K562 (cell line): ENCODE data around the gene TMC8. TPM values are rescaled to one million over a fixed set of nuclear protein-coding genes. Genes with fewer than 3 reads are reported as not detected.

Experiments
- ATAC-seq: fragments of 200-7000 bp; cut with Tn5 transposase; 3 replicates; pipeline ENCODE4 v1.9.1; 2020; ENCODE audit warnings: moderate library complexity
- BruUV-seq: library from RNA; stranded (reverse); fragments of 400-500 nt; replicated peaks from 2 replicates; lab custom pipeline; 2021; lab: Mats Ljungman, UMichigan
- CTCF ChIA-PET: fragments of 300-600 bp; formaldehyde crosslinking; extraction: SDS; loops from one replicate; lab custom pipeline; 2021; ENCODE audit warnings: low intra/inter-chr PET ratio; lab: Yijun Ruan, JAX
- POLR2A ChIA-PET: fragments of 300-600, 350-650 bp; sonication (Branson Sonifier 250); formaldehyde crosslinking; extraction: SDS; loops from one replicate; lab custom pipeline; 2021; ENCODE audit warnings: antibody characterized with exemption, inconsistent platforms; lab: Yijun Ruan, JAX
- DNase-seq, 4 experiments: peaks; one replicate each; pipeline versions ENCODE4 v3.0.0 to v3.0.0-alpha.2; 2011 to 2018; ENCODE audit warnings: low spot score in 3 of 4, mixed read lengths in 3 of 4; ENCODE audit errors: extremely low read depth in 1 of 4
- FAIRE-seq: peaks from 2 replicates; lab custom pipeline; 2011; peaks lifted over from hg19 to GRCh38; lab: Jason Lieb, UNC
- H2AFZ ChIP-seq: 2 replicates; pipeline ENCODE4 v1.6.0; 2011; ENCODE audit warnings: low read depth, low read length, control low read depth, inconsistent platforms
- H3K27ac ChIP-seq: fragments of 200-600 bp; 3 replicates; pipeline ENCODE4 v1.8.0; 2011; ENCODE audit warnings: low read depth, mild to moderate bottlenecking, control low read depth, inconsistent platforms, low read length, moderate library complexity, mixed read lengths; ENCODE audit errors: extremely low read depth
- H3K27me3 ChIP-seq, 2 experiments: fragments of 300-600 bp in 1 of 2; 2 replicates in 1 of 2; 3 replicates in 1 of 2; pipeline versions ENCODE4 v1.6.0 to v1.8.0; 2011; ENCODE audit warnings: inconsistent platforms in 2 of 2, low read length in 2 of 2, mild to moderate bottlenecking in 1 of 2, mixed read lengths in 1 of 2, moderate library complexity in 1 of 2; ENCODE audit not compliant: control insufficient read depth in 2 of 2, insufficient read depth in 2 of 2
- H3K36me3 ChIP-seq: fragments of 300-600 bp; 3 replicates; pipeline ENCODE4 v1.8.0; 2011; ENCODE audit warnings: mild to moderate bottlenecking, low read length, inconsistent platforms; ENCODE audit not compliant: control insufficient read depth, insufficient read depth
- H3K4me1 ChIP-seq, 2 experiments: fragments of 200-600 bp in 1 of 2; replicated peaks in 1 of 2; 2 replicates in 1 of 2; 3 replicates in 1 of 2; pipeline versions ENCODE4 v1.5.1 to v1.8.0; 2011; ENCODE audit warnings: inconsistent platforms in 2 of 2, low read length in 2 of 2, mild to moderate bottlenecking in 1 of 2, mixed read lengths in 1 of 2, moderate library complexity in 1 of 2; ENCODE audit not compliant: control insufficient read depth in 2 of 2, insufficient read depth in 2 of 2
- H3K4me2 ChIP-seq: 2 replicates; pipeline ENCODE4 v1.6.1; 2011; ENCODE audit warnings: low read length, control low read depth, inconsistent platforms, mixed read lengths; ENCODE audit not compliant: insufficient read depth
- H3K4me3 ChIP-seq: fragments of 200-600 bp; sonication (generic), shearing (Covaris generic); 2 replicates; pipeline ENCODE4 v1.5.1; 2016; ENCODE audit warnings: control low read depth, inconsistent platforms
- H3K79me2 ChIP-seq: fragments of 200-600 bp; 3 replicates; pipeline ENCODE4 v1.8.0; 2011; ENCODE audit warnings: low read length, inconsistent platforms; ENCODE audit not compliant: control insufficient read depth, insufficient read depth
- H3K9ac ChIP-seq, 2 experiments: 2 replicates each; pipeline versions ENCODE4 v1.6.0 to v1.6.1; 2011; ENCODE audit warnings: low read depth in 2 of 2, low read length in 2 of 2, control low read depth in 1 of 2, inconsistent platforms in 1 of 2, mild to moderate bottlenecking in 1 of 2, mixed read lengths in 1 of 2; ENCODE audit not compliant: insufficient read depth in 1 of 2
- H3K9me1 ChIP-seq: one replicate; pipeline ENCODE4 v1.6.0; 2011; ENCODE audit warnings: inconsistent platforms, mild to moderate bottlenecking, low read length, moderate library complexity; ENCODE audit not compliant: control insufficient read depth, insufficient read depth
- H3K9me3 ChIP-seq: replicated peaks from 2 replicates; pipeline ENCODE4 v1.5.1; 2011; ENCODE audit warnings: low read depth, low read length, inconsistent platforms; ENCODE audit not compliant: control insufficient read depth, insufficient read depth
- H4K20me1 ChIP-seq: replicated peaks from 2 replicates; pipeline ENCODE4 v1.6.1; 2011; ENCODE audit warnings: low read length, inconsistent platforms, mixed read lengths; ENCODE audit not compliant: control insufficient read depth, insufficient read depth
- MAX ChIP-seq: sonication (generic); formaldehyde crosslinking; IDR thresholded peaks from 2 replicates; pipeline ENCODE4 v1.9.0; 2022; ENCODE audit warnings: mild to moderate bottlenecking, missing genetic modification reagents
- POLR2G ChIP-seq: fragments of 200-400 bp; formaldehyde crosslinking; IDR thresholded peaks from 2 replicates; pipeline ENCODE4 v1.6.1; 2017; ENCODE audit warnings: low read depth, mild to moderate bottlenecking, antibody characterized with exemption, low read length, moderate library complexity
- THRAP3 ChIP-seq: fragments of 450-650 bp; IDR thresholded peaks from 2 replicates; pipeline ENCODE4 v1.6.1; 2016; ENCODE audit warnings: mild to moderate bottlenecking, inconsistent platforms, borderline replicate concordance
- ZC3H8 ChIP-seq: fragments of 450-650 bp; IDR thresholded peaks from 2 replicates; pipeline ENCODE4 v1.6.1; 2017
- ZNF318 ChIP-seq, 2 experiments: fragments of 450-650 bp; IDR thresholded peaks; 2 replicates each; pipeline ENCODE4 v1.6.1; 2016; ENCODE audit warnings: mild to moderate bottlenecking in 2 of 2, borderline replicate concordance in 1 of 2, low read depth in 1 of 2, moderate library complexity in 1 of 2
- WGBS: fragments of 100-300 bp; shearing (Covaris generic); methylation state at CpG from one replicate; pipeline ENCODE4 v1.1.6; 2016; ENCODE audit warnings: low coverage, mixed read lengths; ENCODE audit not compliant: insufficient coverage; ENCODE audit errors: missing lambda C conversion rate; 5-methylcytosine and 5-hydroxymethylcytosine counted together
- in situ Hi-C: fragments of 300-500 bp; cut with MboI; formaldehyde crosslinking; loops from 4 replicates; pipeline ENCODE4 v1.15.0; 2018; ENCODE audit warnings: inconsistent platforms, mixed read lengths
- intact Hi-C: fragments of 100-400 bp; cut with micrococcal nuclease; formaldehyde crosslinking; loops from 2 replicates; pipeline ENCODE4 v1.14.2; 2022
- polyA plus RNA-seq, 8 experiments: library from polyadenylated mRNA; depleted of rRNA in 4 of 8; stranded (reverse) in 5 of 8; unstranded in 3 of 8; fragments of >200 nt; fragmentation: Nextera tagmentation in 2 of 8; fragmentation: Illumina TruSeq in 1 of 8; extraction: Ambion mirVana in 2 of 8; extraction: Trizol in 1 of 8; gene quantifications; 2 replicates each; pipeline versions ENCODE4 v1.2.1 to v1.2.3, GENCODE V29; 2011 to 2014; ENCODE audit warnings: inconsistent platforms in 1 of 8, missing spikeins in 1 of 8
- total RNA-seq, 7 experiments: library from RNA; depleted of rRNA in 6 of 7; stranded (reverse); fragments of >200 nt in 6 of 7; fragmentation: Illumina TruSeq in 2 of 7; extraction: Trizol in 2 of 7; gene quantifications; 2 replicates each; pipeline versions ENCODE4 v1.2.1 to v1.2.3, GENCODE V29; 2011 to 2021; ENCODE audit warnings: low replicate concordance in 1 of 7

Gene TMC8
- total and polyA plus RNA-seq, 9 of the 15 experiments (the other 6 are each of a cell fraction or from before 2014, with no cell fraction given): 0.13 to 10.9 (median 2.8) TPM

- POLR2A ChIA-PET: no interaction called here
- Histone ChIP-seq H3K27ac (peak overlapping the region; percentile 26; the same call in 2 of the 3 replicates), H3K9me3 (no peaks in the 10 kb centered on the region), H3K36me3 (no peaks in the 10 kb centered on the region), H3K4me3 (no peak overlapping the region), H2AFZ (no peak overlapping the region), H3K9me1 (no peaks in the 10 kb centered on the region), H3K4me2 (peak overlapping the region; percentile 9; the same call in 1 of the 2 replicates), H3K27me3 (no peaks in the 10 kb centered on the region), H4K20me1 (no peaks in the 10 kb centered on the region), H3K9ac (peak overlapping the region in 1 of 2 experiments; percentile 75; a peak in 2 of 4 replicates), H3K4me1 (peaks cover 57 to 92% of the 10 kb centered on the region in 2 experiments), H3K79me2 (peaks cover 29% of the 10 kb centered on the region)
- no TSS peak for BruUV-seq
- 90% methylated on average over 9 of the region's 9 CpGs for whole genome bisulfite sequencing
- DNase-seq (no peak), ATAC-seq (no peak), FAIRE-seq (no peak)
- no peak for TF ChIP-seq ZC3H8
- TF ChIP-seq MAX (CRISPR knock-in tag): 0 out of 2 replicates have a peak, but pooled peaks have one; percentile 28
- in situ Hi-C loops: no loop called here
- CTCF ChIA-PET: no interaction called here
- intact Hi-C loops: no loop called here
Measured at GRCh38 chr17:78132767-78133178, 2.2 kb downstream of the TMC8 start.

- FAIRE-seq: no peak
- intact Hi-C loops: no loop called here
- H3K79me2 ChIP-seq: peaks cover 24% of the 10 kb centered on the region
- H3K27ac ChIP-seq: no peak overlapping the region
- no peaks in the 10 kb centered on the region for H3K9me1 ChIP-seq
- H3K4me1 ChIP-seq: peaks cover 63 to 94% of the 10 kb centered on the region in 2 experiments
- H3K9ac ChIP-seq: peak overlapping the region in 1 of 2 experiments; percentile 84; a peak in 2 of 4 replicates
- ATAC-seq: no peak
- 87% methylated on average over 29 of the region's 30 CpGs for WGBS
- no TSS peak for BruUV-seq
- H3K4me2 ChIP-seq: no peak overlapping the region
- H4K20me1 ChIP-seq: no peaks in the 10 kb centered on the region
- no peaks in the 10 kb centered on the region for H3K27me3 ChIP-seq
- H2AFZ ChIP-seq: no peak overlapping the region
- H3K9me3 ChIP-seq: no peaks in the 10 kb centered on the region
- H3K36me3 ChIP-seq: no peaks in the 10 kb centered on the region
- POLR2A ChIA-PET: no interaction called here
- CTCF ChIA-PET: no interaction called here
- in situ Hi-C loops: no loop called here
- no peak for DNase-seq
- H3K4me3 ChIP-seq: no peak overlapping the region
- TF ChIP-seq THRAP3: no peak
- no peak for TF ChIP-seq ZNF318 (IDR thresholded peaks at IDR 0.05; ENCODE audit: borderline replicate concordance in 1 of 2, low read depth in 1 of 2)
- 0 out of 2 replicates have a peak, but pooled peaks have one; percentile 2 for TF ChIP-seq POLR2G
Measured at GRCh38 chr17:78133179-78133951, 2.8 kb downstream of the TMC8 start.
